H9 (cell line): ENCODE data around the gene CCDC18. TPM values are rescaled to one million over a fixed set of nuclear protein-coding genes. Genes with fewer than 3 reads are reported as not detected.

Experiments
- DNase-seq: peaks from one replicate; pipeline ENCODE4 v3.0.0-alpha.2; 2017
- H2AFZ ChIP-seq: one replicate; pipeline ENCODE4 v1.6.1; 2013; ENCODE audit warnings: mild to moderate bottlenecking, low read length, control low read depth, moderate library complexity
- H2AK5ac ChIP-seq: 2 replicates; pipeline ENCODE4 v1.6.1; 2013; ENCODE audit warnings: low read length, control low read depth, mixed read lengths; ENCODE audit not compliant: insufficient read length
- H2BK120ac ChIP-seq: one replicate; pipeline ENCODE4 v1.6.1; 2013; ENCODE audit warnings: low read depth, mild to moderate bottlenecking, low read length, control low read depth, inconsistent platforms; ENCODE audit not compliant: poor library complexity, severe bottlenecking
- H2BK12ac ChIP-seq: 2 replicates; pipeline ENCODE4 v1.6.1; 2013; ENCODE audit warnings: low read length, control low read depth, mixed read lengths, low read depth; ENCODE audit not compliant: insufficient read length
- H2BK15ac ChIP-seq: 2 replicates; pipeline ENCODE4 v1.6.1; 2013; ENCODE audit warnings: low read depth, low read length, control low read depth
- H2BK20ac ChIP-seq: one replicate; pipeline ENCODE4 v1.6.1; 2013; ENCODE audit warnings: low read depth, mild to moderate bottlenecking, low read length, control low read depth, inconsistent platforms; ENCODE audit not compliant: poor library complexity, severe bottlenecking
- H2BK5ac ChIP-seq: 2 replicates; pipeline ENCODE4 v1.6.1; 2013; ENCODE audit warnings: low read length, control low read depth, mixed read lengths; ENCODE audit not compliant: insufficient read length
- H3K14ac ChIP-seq: 2 replicates; pipeline ENCODE4 v1.6.1; 2013; ENCODE audit warnings: low read length, control low read depth; ENCODE audit not compliant: insufficient read depth
- H3K18ac ChIP-seq: 2 replicates; pipeline ENCODE4 v1.6.1; 2013; ENCODE audit warnings: low read depth, mild to moderate bottlenecking, mixed read lengths, low read length, control low read depth; ENCODE audit not compliant: insufficient read length
- H3K23ac ChIP-seq: 2 replicates; pipeline ENCODE4 v1.6.1; 2013; ENCODE audit warnings: low read length, control low read depth, mixed read lengths, low read depth; ENCODE audit not compliant: insufficient read length
- H3K23me2 ChIP-seq: 2 replicates; pipeline ENCODE4 v1.6.1; 2013; ENCODE audit warnings: low read depth, mild to moderate bottlenecking, mixed read lengths, low read length, control low read depth; ENCODE audit not compliant: insufficient read length, poor library complexity, severe bottlenecking
- H3K27ac ChIP-seq: 2 replicates; pipeline ENCODE4 v1.5.1; 2013; ENCODE audit warnings: low read length, control low read depth, mixed read lengths, low read depth; ENCODE audit not compliant: insufficient read length
- H3K27me3 ChIP-seq: 2 replicates; pipeline ENCODE4 v1.6.1; 2013; ENCODE audit warnings: low read length, control low read depth, inconsistent platforms; ENCODE audit not compliant: insufficient read depth
- H3K4ac ChIP-seq: 2 replicates; pipeline ENCODE4 v1.6.1; 2013; ENCODE audit warnings: low read depth, mild to moderate bottlenecking, control low read depth, inconsistent platforms, low read length, moderate library complexity
- H3K4me1 ChIP-seq: 2 replicates; pipeline ENCODE4 v1.6.1; 2013; ENCODE audit warnings: low read length, control low read depth, inconsistent platforms; ENCODE audit not compliant: insufficient read depth
- H3K4me2 ChIP-seq: 2 replicates; pipeline ENCODE4 v1.6.1; 2013; ENCODE audit warnings: low read length, control low read depth, mixed read lengths; ENCODE audit not compliant: insufficient read length, insufficient read depth
- H3K56ac ChIP-seq: 2 replicates; pipeline ENCODE4 v1.6.1; 2013; ENCODE audit warnings: low read depth, mild to moderate bottlenecking, mixed read lengths, low read length, control low read depth; ENCODE audit not compliant: insufficient read length
- H3K79me1 ChIP-seq: 2 replicates; pipeline ENCODE4 v1.6.1; 2013; ENCODE audit warnings: low read depth, mild to moderate bottlenecking, moderate library complexity, low read length, control low read depth, inconsistent platforms; ENCODE audit not compliant: insufficient read depth, poor library complexity, severe bottlenecking
- H3K79me2 ChIP-seq: 2 replicates; pipeline ENCODE4 v1.6.1; 2013; ENCODE audit warnings: low read length, control low read depth, inconsistent platforms; ENCODE audit not compliant: insufficient read depth
- H3K9ac ChIP-seq: 2 replicates; pipeline ENCODE4 v1.6.1; 2013; ENCODE audit warnings: low read length, control low read depth, mixed read lengths; ENCODE audit not compliant: insufficient read length; ENCODE audit errors: extremely low read depth
- H3K9me3 ChIP-seq: one replicate; pipeline ENCODE4 v1.6.1; 2013; ENCODE audit warnings: low read depth, low read length, inconsistent platforms; ENCODE audit not compliant: control insufficient read depth
- H3T11ph ChIP-seq: one replicate; pipeline ENCODE4 v1.6.1; 2013; ENCODE audit warnings: mild to moderate bottlenecking, low read length, control low read depth, inconsistent platforms
- H4K20me1 ChIP-seq: one replicate; pipeline ENCODE4 v1.6.1; 2013; ENCODE audit not compliant: control insufficient read depth, insufficient read length, insufficient read depth
- H4K5ac ChIP-seq: 2 replicates; pipeline ENCODE4 v1.6.1; 2013; ENCODE audit warnings: low read depth, mild to moderate bottlenecking, mixed read lengths, low read length, control low read depth; ENCODE audit not compliant: insufficient read length
- H4K8ac ChIP-seq: replicated peaks from 2 replicates; pipeline ENCODE4 v1.6.1; 2013; ENCODE audit warnings: low read length, control low read depth, mixed read lengths, low read depth; ENCODE audit not compliant: insufficient read length
- H4K91ac ChIP-seq: 2 replicates; pipeline ENCODE4 v1.6.1; 2013; ENCODE audit warnings: low read depth, mild to moderate bottlenecking, moderate library complexity, mixed read lengths, low read length, control low read depth; ENCODE audit not compliant: insufficient read length
- H3K27ac Mint-ChIP-seq, 3 experiments: 2 replicates in 2 of 3; 3 replicates in 1 of 3; pipeline ENCODE4 v1.8.0; 2020 to 2021; ENCODE audit warnings: mixed read lengths in 3 of 3, mild to moderate bottlenecking in 1 of 3, moderate library complexity in 1 of 3
- H3K27me3 Mint-ChIP-seq: 2 replicates; pipeline ENCODE4 v1.8.0; 2021; ENCODE audit warnings: low read depth, mild to moderate bottlenecking, moderate library complexity, mixed read lengths
- H3K36me3 Mint-ChIP-seq, 3 experiments: 2 replicates in 2 of 3; 3 replicates in 1 of 3; pipeline ENCODE4 v1.8.0; 2020 to 2021; ENCODE audit warnings: low read depth in 3 of 3, mixed read lengths in 3 of 3; ENCODE audit not compliant: insufficient read depth in 1 of 3
- H3K4me1 Mint-ChIP-seq, 2 experiments: 2 replicates each; pipeline ENCODE4 v1.8.0; 2020; ENCODE audit warnings: mixed read lengths in 2 of 2
- H3K4me3 Mint-ChIP-seq, 2 experiments: 2 replicates in 1 of 2; 3 replicates in 1 of 2; pipeline ENCODE4 v1.8.0; 2020 to 2021; ENCODE audit warnings: mild to moderate bottlenecking in 2 of 2, mixed read lengths in 2 of 2, moderate library complexity in 1 of 2
- H3K9me3 Mint-ChIP-seq, 2 experiments: 2 replicates in 1 of 2; 3 replicates in 1 of 2; pipeline ENCODE4 v1.8.0; 2020; ENCODE audit warnings: mild to moderate bottlenecking in 2 of 2, mixed read lengths in 2 of 2, moderate library complexity in 1 of 2
- CTCF ChIP-seq: fragments of 200-600 bp; sonication (generic); conservative IDR thresholded peaks from 3 replicates; pipeline ENCODE4 v1.8.0; 2021; ENCODE audit warnings: antibody characterized with exemption, mild to moderate bottlenecking
- WGBS: extraction: QIAGEN DNeasy Blood & Tissue Kit; methylation state at CpG from one replicate; pipeline ENCODE4 v1.1.7; 2013; ENCODE audit warnings: missing lambda C conversion rate, low lambda C conversion rate, mixed read lengths; ENCODE audit not compliant: insufficient read length; ENCODE audit errors: extremely low coverage; 5-methylcytosine and 5-hydroxymethylcytosine counted together
- total RNA-seq: library from RNA; stranded (reverse); gene quantifications from 2 replicates; pipeline ENCODE4 v1.2.1, GENCODE V29; 2021

Gene CCDC18
- total RNA-seq, 1 experiment from 2014 or later, result 19.5 TPM

GRCh38 chr1:93215322-93215721, 34.8 kb downstream of the CCDC18 start:
- H3K79me1 ChIP-seq, result no peaks in the 10 kb centered on the region
- H3K79me2 ChIP-seq, result no peaks in the 10 kb centered on the region
- no peak overlapping the region for H4K91ac ChIP-seq
- H4K20me1 ChIP-seq, result no peaks in the 10 kb centered on the region
- Mint-ChIP-seq H3K4me1 (no peaks in the 10 kb centered on the region), H3K9me3 (no peaks in the 10 kb centered on the region; a peak in 1 of 5 replicates), H3K27ac (no peak overlapping the region), H3K27me3 (no peaks in the 10 kb centered on the region), H3K4me3 (no peak overlapping the region), H3K36me3 (peaks cover 42 to 77% (median 76%) of the 10 kb centered on the region in 3 experiments)
- no CpG with 5 or more reads among the region's 2 CpGs for WGBS
- no peak overlapping the region for H4K8ac ChIP-seq
- H2AK5ac ChIP-seq, result no peak overlapping the region
- no peak overlapping the region for H2BK5ac ChIP-seq
- H2BK120ac ChIP-seq, result no peak overlapping the region
- H3K9me3 ChIP-seq, result no peaks in the 10 kb centered on the region
- H3K4me1 ChIP-seq, result no peaks in the 10 kb centered on the region
- H2BK12ac ChIP-seq, result no peak overlapping the region
- no peak overlapping the region for H2BK20ac ChIP-seq
- H3K18ac ChIP-seq, result no peak overlapping the region
- H3K9ac ChIP-seq, result no peak overlapping the region
- H2AFZ ChIP-seq, result no peak overlapping the region
- H3K27ac ChIP-seq, result no peak overlapping the region
- H3K4ac ChIP-seq, result no peak overlapping the region
- TF ChIP-seq CTCF, result no peak
- H3K23ac ChIP-seq, result no peak overlapping the region
- no peak overlapping the region for H3K14ac ChIP-seq
- H3K23me2 ChIP-seq, result no peaks in the 10 kb centered on the region
- no peak overlapping the region for H3T11ph ChIP-seq
- H2BK15ac ChIP-seq, result no peak overlapping the region
- no peak for DNase-seq
- no peak overlapping the region for H3K56ac ChIP-seq
- H3K27me3 ChIP-seq, result no peaks in the 10 kb centered on the region
- no peak overlapping the region for H3K4me2 ChIP-seq
- H4K5ac ChIP-seq, result no peak overlapping the region
